ENCODE data around the gene GRK5. TPM values are rescaled to one million over a fixed set of nuclear protein-coding genes. Genes with fewer than 3 reads are reported as not detected.

Gene GRK5
- total RNA-seq, 2 donors from 2014 or later, result 11.1 to 16.2 TPM

DNA sequence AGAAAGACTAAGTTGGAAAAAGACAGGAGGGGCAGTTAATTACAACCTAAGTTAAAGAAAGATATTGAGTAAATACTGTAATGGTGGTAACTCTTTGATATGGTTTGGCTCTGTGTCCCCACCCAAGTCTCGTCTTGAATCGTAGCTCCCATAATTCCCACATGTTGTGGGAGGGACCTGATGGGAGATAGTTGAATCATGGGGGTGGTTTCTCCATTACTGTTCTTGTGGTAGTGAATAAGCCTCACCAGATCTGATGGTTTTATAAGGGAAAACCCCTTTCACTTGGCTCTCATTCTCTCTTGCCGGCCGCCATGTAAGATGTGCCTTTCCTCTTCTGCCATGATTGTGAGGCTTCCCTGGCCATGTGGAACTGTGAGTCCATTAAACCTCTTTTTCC, 143.8 kb downstream of the GRK5 start:
- ATAC-seq (no peak), DNase-seq (ENCODE audit: low spot score) (no peak)
- peaks cover 23% of the 10 kb centered on the region for H3K36me3 Mint-ChIP-seq
- no peak overlapping the region for H3K4me3 Mint-ChIP-seq
- no peaks in the 10 kb centered on the region for H3K27me3 Mint-ChIP-seq
- peaks cover 8% of the 10 kb centered on the region for H3K9me3 Mint-ChIP-seq
- H3K27ac Mint-ChIP-seq, result no peak overlapping the region
- H3K4me1 Mint-ChIP-seq (ENCODE audit: low read depth in 2 of 2), result peaks cover 10 to 20% of the 10 kb centered on the region in 2 donors

DNA sequence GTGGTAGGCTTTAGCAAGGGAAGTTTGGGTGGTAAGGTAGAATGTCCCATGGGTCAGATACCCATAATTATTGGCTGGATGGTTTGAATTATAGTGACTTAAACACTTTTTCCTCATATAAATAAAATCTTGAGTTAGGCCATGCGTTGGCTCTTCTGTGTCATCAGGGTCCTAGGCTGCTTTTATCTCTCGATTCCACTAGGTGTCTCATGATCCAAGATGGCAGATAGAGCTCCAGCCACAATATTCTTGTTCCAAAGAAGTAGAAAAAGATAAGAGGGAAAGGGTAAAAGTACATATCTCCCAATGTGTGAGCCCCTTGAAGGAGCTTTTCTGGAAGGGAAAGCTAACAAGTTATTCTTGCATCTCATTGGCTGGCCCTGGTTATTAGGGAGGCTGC, 144.7 kb downstream of the GRK5 start:
- Mint-ChIP-seq H3K9me3 (peaks cover 16% of the 10 kb centered on the region), H3K4me3 (no peak overlapping the region), H3K36me3 (peaks cover 31% of the 10 kb centered on the region), H3K27ac (no peak overlapping the region), H3K27me3 (no peaks in the 10 kb centered on the region), H3K4me1 (ENCODE audit: low read depth in 2 of 2) (peaks cover 10 to 20% of the 10 kb centered on the region in 2 donors)
- ATAC-seq (no peak), DNase-seq (ENCODE audit: low spot score) (no peak)

DNA sequence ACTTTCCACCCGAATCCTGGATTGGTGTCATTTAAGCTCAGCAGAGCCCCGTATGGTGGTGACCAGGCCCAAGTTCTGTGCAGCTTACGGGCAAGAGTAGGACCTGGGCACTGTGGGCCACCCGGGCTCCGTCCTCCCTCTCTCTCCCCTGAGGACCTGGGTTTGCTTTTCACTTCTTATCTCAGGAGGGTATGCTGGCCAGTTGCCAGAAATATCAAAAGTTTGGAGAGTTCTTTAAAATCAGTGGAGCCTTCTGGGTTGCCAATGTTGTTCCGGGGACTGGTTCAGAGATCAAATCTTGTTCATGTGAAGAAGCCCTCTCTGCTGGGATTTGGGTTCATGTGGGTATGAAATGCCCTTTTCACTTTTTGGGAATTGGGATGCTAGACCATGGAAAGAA, 145.4 kb downstream of the GRK5 start:
- H3K9me3 Mint-ChIP-seq, result peaks cover 16% of the 10 kb centered on the region
- H3K27ac Mint-ChIP-seq, result no peak overlapping the region
- H3K27me3 Mint-ChIP-seq, result no peaks in the 10 kb centered on the region
- H3K4me3 Mint-ChIP-seq, result no peak overlapping the region
- peaks cover 6 to 17% of the 10 kb centered on the region in 2 donors for H3K4me1 Mint-ChIP-seq (ENCODE audit: low read depth in 2 of 2)
- peaks cover 32% of the 10 kb centered on the region for H3K36me3 Mint-ChIP-seq
- ATAC-seq, result no peak
- DNase-seq (ENCODE audit: low spot score), result no peak

- Mint-ChIP-seq H3K36me3 (peaks cover 32% of the 10 kb centered on the region), H3K9me3 (peaks cover 16% of the 10 kb centered on the region), H3K27ac (no peak overlapping the region), H3K27me3 (no peaks in the 10 kb centered on the region), H3K4me3 (no peak overlapping the region), H3K4me1 (ENCODE audit: low read depth in 2 of 2) (peaks cover 0 to 13% of the 10 kb centered on the region in 2 donors)
- no peak for DNase-seq (ENCODE audit: low spot score)
- no peak for ATAC-seq
These were observed 146.1 kb downstream of the GRK5 start for GRCh38 chr10:119353421-119353820.

DNA sequence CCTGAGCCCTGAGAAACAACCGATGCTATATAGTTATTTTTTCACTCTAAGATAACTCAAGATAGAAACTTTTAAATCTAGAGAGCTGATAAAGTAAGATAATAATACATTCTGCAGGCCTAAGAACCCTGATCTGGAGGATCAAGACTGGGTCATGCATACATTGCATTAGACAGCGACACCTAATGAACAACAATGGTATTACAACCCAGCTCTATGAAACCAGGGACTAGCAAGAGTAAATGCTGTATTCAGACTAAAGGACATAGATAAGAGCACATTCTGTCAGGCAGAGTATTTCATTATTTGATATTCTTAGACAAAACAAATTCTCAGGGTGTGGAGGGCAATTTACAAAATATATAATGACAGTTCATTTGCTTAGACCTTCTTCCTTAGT, 148.6 kb downstream of the GRK5 start:
- ATAC-seq (no peak), DNase-seq (ENCODE audit: low spot score) (no peak)
- no peaks in the 10 kb centered on the region for H3K27me3 Mint-ChIP-seq
- peaks cover 16% of the 10 kb centered on the region for H3K9me3 Mint-ChIP-seq
- no peak overlapping the region for H3K4me3 Mint-ChIP-seq
- H3K4me1 Mint-ChIP-seq (ENCODE audit: low read depth in 2 of 2), result peaks cover 13 to 26% of the 10 kb centered on the region in 2 donors
- no peak overlapping the region for H3K27ac Mint-ChIP-seq
- peaks cover 27% of the 10 kb centered on the region for H3K36me3 Mint-ChIP-seq

GRCh38 chr10:119357412-119358151, 150.2 kb downstream of the GRK5 start:
- Mint-ChIP-seq H3K4me3 (no peak overlapping the region), H3K36me3 (peaks cover 15% of the 10 kb centered on the region), H3K27me3 (no peaks in the 10 kb centered on the region), H3K9me3 (peaks cover 16% of the 10 kb centered on the region), H3K4me1 (ENCODE audit: low read depth in 2 of 2) (peaks cover 13 to 31% of the 10 kb centered on the region in 2 donors), H3K27ac (no peak overlapping the region)
- no peak for DNase-seq (ENCODE audit: low spot score)
- peak in 1 of 2 donors; percentile 4 for ATAC-seq

- DNase-seq (ENCODE audit: low spot score), result no peak
- ATAC-seq, result no peak
- Mint-ChIP-seq H3K4me1 (ENCODE audit: low read depth in 2 of 2) (peaks cover 13 to 28% of the 10 kb centered on the region in 2 donors), H3K36me3 (peaks cover 15% of the 10 kb centered on the region), H3K27me3 (no peaks in the 10 kb centered on the region), H3K9me3 (peaks cover 13% of the 10 kb centered on the region), H3K27ac (no peak overlapping the region), H3K4me3 (no peak overlapping the region)
These were observed 150.8 kb downstream of the GRK5 start for GRCh38 chr10:119358152-119358512.

DNA sequence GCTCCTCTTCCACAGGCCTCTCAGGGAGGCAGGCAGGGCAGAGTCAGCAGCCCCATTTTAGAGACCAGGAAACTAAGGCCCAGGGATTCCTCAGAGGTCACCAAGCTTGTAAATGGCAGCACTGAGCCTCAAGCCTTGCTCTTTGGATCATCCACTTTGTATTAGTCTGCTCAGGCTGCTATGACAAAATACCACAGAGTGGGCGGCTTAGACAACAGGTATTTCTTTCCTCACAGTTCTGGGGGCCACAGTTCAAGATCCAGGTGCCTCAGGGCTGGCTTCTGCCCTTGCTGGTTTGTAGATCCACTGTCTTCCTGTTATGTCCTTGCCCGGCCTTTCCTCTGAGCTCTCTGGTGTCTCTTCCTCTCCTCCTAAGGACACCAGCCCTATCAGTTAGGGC, 151.2 kb downstream of the GRK5 start:
- Mint-ChIP-seq H3K4me1 (ENCODE audit: low read depth in 2 of 2) (peaks cover 13 to 28% of the 10 kb centered on the region in 2 donors), H3K27ac (peak overlapping the region in 1 of 2 donors; percentile 24), H3K27me3 (no peaks in the 10 kb centered on the region), H3K4me3 (no peak overlapping the region), H3K9me3 (peaks cover 13% of the 10 kb centered on the region), H3K36me3 (peaks cover 15% of the 10 kb centered on the region)
- no peak for DNase-seq (ENCODE audit: low spot score)
- ATAC-seq, result no peak

DNA sequence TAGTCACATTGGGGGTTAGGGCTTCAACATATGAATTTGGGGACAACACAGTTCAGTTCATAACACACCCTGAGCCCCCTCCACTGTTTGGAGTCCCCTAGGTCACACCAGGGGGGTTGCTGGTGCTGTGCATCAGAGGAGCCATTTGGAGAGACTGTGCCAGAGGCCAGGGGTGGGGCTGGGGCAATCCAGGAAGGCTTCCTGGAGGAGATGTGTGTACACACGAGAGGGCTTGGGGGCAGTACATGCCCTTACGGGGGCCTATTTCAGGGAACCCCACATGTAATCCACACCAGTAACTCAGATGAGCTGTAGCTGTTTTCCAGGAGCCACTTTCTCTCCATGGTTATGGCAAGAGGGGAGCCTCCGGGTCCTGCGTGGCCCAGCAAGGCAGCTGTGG, 151.7 kb downstream of the GRK5 start:
- Mint-ChIP-seq H3K9me3 (peaks cover 13% of the 10 kb centered on the region), H3K36me3 (peaks cover 15% of the 10 kb centered on the region), H3K4me3 (no peak overlapping the region), H3K27me3 (no peaks in the 10 kb centered on the region), H3K4me1 (ENCODE audit: low read depth in 2 of 2) (peaks cover 13 to 28% of the 10 kb centered on the region in 2 donors), H3K27ac (peak overlapping the region in 1 of 2 donors; percentile 24)
- no peak for ATAC-seq
- DNase-seq (ENCODE audit: low spot score), result no peak

DNA sequence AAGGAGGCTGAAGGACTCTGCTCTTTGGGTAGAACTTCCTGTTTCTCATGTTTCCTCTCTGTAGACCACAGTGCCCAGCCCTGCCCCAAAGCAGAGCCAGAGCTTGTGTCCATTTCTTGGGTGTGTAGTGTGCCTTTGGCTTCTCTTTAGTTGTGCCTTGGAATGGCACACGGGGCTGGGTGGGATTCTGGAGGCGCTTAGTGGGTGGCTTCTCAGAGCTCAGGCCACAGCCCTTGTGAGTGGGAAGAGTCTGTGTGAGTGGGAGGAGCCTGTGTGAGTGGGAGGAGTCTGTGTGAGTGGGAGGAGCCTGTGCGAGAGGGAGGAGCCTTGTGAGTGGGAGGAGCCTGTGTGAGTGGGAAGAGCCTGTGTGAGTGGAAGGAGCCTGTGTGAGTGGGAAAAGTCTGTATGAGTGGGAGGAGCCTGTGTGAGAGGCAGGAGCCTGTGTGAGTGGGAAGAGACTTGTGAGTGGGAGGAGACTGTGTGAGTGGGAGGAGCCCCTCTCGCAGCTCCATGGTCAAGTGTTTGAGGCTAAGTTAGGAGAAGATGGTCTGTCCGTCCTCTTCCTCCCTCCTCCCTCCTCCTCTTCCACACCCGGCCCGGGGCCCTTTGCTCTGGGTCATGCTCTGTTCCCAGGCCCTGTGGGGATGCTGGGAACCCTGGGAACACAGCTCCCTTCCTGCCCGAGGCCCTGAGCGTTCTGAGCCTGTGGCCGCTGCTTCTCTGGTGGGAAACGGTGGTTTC, 153.0 kb downstream of the GRK5 start:
- peak overlapping the region in 1 of 2 donors; percentile 40 for H3K27ac Mint-ChIP-seq

DNA sequence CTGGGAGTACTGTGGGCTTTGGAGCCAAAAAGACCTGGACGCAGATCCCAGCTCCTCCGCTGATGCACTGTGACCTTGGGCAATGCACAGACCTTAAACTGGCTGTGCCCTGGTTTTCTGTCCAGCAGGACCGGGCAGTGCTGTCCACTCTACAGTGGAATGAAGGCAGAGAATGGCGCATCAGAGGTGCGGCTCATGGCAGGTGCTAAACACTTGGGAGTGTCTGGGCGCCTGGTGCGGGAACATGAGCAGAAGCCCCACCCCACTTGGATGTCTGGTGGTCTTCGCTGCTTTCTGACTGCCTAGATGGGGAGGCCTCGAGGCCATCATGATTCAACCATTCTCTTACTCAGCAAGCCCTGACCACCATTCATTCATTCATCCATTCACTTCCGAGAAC, 153.7 kb downstream of the GRK5 start:
- ATAC-seq, result no peak
- Mint-ChIP-seq H3K27ac (no peak overlapping the region), H3K9me3 (peaks cover 9% of the 10 kb centered on the region), H3K4me3 (no peak overlapping the region), H3K4me1 (ENCODE audit: low read depth in 2 of 2) (peaks cover 13 to 28% of the 10 kb centered on the region in 2 donors), H3K27me3 (no peaks in the 10 kb centered on the region), H3K36me3 (peaks cover 10% of the 10 kb centered on the region)
- no peak for DNase-seq (ENCODE audit: low spot score)

More for the DNA sequence above, 153.0 kb downstream of the GRK5 start:
- H3K9me3 Mint-ChIP-seq, result peaks cover 13% of the 10 kb centered on the region
- DNase-seq (ENCODE audit: low spot score) (no peak), ATAC-seq (peak in 1 of 2 donors; percentile 43)
- peaks cover 15% of the 10 kb centered on the region for H3K36me3 Mint-ChIP-seq
- no peaks in the 10 kb centered on the region for H3K27me3 Mint-ChIP-seq
- H3K4me1 Mint-ChIP-seq (ENCODE audit: low read depth in 2 of 2), result peaks cover 13 to 28% of the 10 kb centered on the region in 2 donors
- H3K4me3 Mint-ChIP-seq, result no peak overlapping the region

DNA sequence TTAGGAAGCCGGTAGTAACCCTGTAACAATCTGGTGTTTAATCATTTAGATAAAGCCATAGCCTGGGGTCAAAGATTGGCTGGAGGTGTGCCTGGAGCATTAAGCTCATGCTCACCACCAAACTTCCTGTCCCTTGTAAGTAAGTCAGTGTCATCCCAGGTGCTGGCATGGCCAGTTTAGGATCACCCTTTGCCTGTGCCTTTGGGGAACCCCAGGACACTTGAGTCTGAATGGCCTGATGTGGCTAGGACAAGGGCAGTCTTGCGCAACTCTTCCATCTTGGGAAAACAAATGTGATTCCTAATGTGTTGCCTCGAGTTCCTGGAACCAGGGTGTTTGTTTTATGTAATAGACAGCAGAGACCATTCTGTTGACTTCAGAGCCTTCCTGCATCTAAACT, 154.8 kb downstream of the GRK5 start:
- H3K27ac Mint-ChIP-seq, result no peak overlapping the region
- no peak for ATAC-seq

DNA sequence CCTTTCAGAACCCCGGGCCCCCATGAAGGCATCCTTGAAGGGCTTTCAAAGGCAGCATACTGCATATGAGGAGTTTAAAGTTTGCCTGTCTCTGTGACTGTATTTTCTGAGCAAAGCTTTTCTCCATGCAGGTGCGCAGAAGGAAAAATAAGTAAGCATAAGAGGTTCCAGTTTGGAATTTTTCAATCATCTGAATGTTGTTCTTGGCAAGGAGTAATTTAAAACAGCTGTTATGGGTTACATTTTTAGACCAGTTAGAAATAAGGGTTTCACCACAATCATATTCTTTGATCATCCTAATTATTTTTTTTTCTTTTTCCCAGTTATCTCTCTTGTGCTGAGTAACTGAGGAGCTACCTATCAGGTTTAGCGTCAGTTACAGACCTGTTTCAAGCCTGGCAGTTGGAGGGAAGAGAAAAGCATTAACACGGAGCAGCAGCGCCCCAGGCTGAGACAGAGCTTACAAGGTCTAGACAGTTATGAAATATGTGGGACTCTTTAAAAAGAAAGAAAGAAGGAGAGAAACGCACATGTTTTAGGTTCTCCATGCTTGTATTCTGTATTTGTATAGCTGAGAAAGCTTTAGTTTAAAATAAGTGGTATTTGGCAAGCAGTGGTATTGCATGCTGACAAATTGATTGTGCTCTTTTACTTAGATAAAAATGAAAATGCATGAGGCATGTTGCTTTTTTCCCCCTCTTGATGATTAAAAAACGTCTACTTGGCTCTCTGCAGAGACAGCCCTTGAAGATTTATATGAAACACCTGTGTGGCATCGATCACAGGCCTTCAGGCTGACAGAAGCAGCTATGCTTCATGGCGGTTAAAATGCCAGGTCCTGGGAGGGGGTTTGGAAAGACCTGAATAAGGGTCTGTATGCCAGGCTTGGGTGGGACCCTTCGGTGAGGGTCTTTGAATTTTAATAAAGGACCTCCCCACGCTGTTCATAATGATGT, 157.6 kb downstream of the GRK5 start:
- H3K4me3 Mint-ChIP-seq, result no peak overlapping the region
- no peak for ATAC-seq
- H3K36me3 Mint-ChIP-seq, result no peaks in the 10 kb centered on the region
- DNase-seq (ENCODE audit: low spot score), result no peak
- H3K27me3 Mint-ChIP-seq, result peaks cover 0 to 2% of the 10 kb centered on the region in 2 donors
- H3K4me1 Mint-ChIP-seq (ENCODE audit: low read depth in 2 of 2), result peaks cover 10 to 24% of the 10 kb centered on the region in 2 donors
- no peak overlapping the region for H3K27ac Mint-ChIP-seq
- no peaks in the 10 kb centered on the region for H3K9me3 Mint-ChIP-seq

More for the DNA sequence above, 154.8 kb downstream of the GRK5 start:
- Mint-ChIP-seq H3K36me3 (no peaks in the 10 kb centered on the region), H3K27me3 (no peaks in the 10 kb centered on the region), H3K9me3 (no peaks in the 10 kb centered on the region), H3K4me3 (no peak overlapping the region), H3K4me1 (ENCODE audit: low read depth in 2 of 2) (peaks cover 13 to 28% of the 10 kb centered on the region in 2 donors)
- no peak for DNase-seq (ENCODE audit: low spot score)

Data from natural killer cell treated with Interleukin-12 subunit alpha and Interleukin-12 subunit beta and Interleukin-15 and Interleukin-18, amount 100 ng/mL, for 72 hours (primary cell).